Measurements from ENCODE around the gene COQ2.
A peak's percentile ranks its signal among the peaks of the same experiment; 100 is the strongest.
"Not testable (repeated sequence)": the region's sequence is repeated elsewhere in the genome, so short reads cannot be mapped to it uniquely, and the experiment has no call there.

COQ2 gene

DNA sequence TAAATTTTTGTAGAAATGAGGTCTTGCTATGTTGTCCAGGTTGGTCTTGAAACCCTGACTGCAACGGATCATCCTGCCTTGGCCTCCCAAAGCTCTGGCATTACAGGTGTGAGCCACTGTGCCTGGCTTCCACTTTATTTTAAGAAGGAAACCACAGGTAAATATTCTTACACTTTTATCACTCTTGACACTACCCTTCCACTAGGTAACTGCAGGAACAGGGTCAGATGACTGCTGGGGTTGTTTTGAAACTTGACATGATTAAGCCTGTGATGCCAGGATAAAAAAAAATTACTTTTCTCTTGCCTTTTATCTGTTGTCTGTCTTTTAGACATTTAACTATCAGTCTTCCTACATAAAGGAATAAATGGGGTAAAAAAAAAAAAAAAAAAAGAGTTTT, 43.5 kb downstream of the COQ2 start:
- no peak for DNase-seq

- no peak for DNase-seq
These were observed 44.2 kb downstream of the COQ2 start for GRCh38 chr4:83240379-83240875.

GRCh38 chr4:83238393-83239248, 46.0 kb downstream of the COQ2 start:
- no peak for DNase-seq

- DNase-seq = no peak
These were observed 47.0 kb downstream of the COQ2 start for GRCh38 chr4:83237591-83237990.

DNA sequence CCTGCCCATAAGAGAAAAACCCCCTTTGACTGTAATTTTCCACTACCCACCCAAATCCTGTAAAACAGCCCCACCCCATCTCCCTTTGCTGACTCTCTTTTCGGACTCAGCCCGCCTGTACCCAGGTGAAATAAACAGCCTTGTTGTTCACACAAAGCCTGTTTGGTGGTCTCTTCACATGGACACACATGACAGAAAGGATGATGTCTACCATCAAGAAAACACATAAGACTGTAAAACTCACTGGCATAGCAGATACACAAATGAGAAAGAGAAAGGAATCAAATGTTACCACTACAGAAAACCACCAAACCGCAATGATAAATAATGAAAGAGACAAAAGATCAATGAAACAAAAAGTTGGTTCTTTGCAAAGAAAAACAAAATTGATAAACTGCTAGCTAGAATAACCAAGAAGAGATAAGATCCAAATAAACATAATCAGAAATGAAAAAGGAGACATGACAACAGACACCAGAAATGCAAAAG, 48.9 kb downstream of the COQ2 start:
- not testable (repeated sequence) for DNase-seq

- DNase-seq = no peak
These were observed 49.5 kb downstream of the COQ2 start for GRCh38 chr4:83234902-83235644.

DNA sequence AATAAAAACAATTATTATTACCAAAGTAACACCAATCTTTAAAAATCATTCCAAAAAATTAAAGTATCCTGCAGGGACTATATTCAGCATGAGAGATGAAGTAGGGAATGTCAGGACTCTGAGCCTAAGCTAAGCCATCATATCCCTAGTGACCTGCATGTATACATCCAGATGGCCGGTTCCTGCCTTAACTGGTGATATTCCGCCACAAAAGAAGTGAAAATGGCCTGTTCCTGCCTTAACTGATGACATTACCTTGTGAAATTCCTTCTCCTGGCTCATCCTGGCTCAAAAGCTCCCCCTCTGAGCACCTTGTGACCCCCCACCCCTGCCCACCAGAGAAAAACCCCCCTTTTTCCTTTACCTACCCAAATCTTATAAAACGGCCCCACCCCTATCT, 50.2 kb downstream of the COQ2 start:
- DNase-seq = not testable (repeated sequence)

- DNase-seq = no peak
These were observed 52.5 kb downstream of the COQ2 start for GRCh38 chr4:83232082-83232481.

- no peak for DNase-seq
These were observed 53.0 kb downstream of the COQ2 start for GRCh38 chr4:83231620-83232076.

DNA sequence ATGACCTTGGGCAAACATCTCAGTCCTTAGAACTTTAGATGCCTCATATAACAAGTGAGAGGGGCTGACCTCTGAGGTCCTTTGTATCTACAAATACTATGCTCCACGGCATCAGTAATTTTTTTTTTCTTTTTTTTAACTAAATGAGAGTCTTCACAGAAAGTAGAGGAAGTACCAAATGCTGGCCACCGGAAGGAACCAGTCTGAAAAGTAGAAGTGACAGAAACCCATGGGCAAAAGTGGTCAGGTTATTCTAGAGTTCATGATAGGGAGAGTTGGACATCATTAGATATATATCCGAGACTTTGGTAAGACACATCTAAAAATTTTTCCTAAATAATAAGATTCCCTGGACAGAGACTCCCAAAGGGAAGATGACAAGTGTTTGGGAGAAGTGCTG, 53.7 kb downstream of the COQ2 start:
- DNase-seq = no peak

DNA sequence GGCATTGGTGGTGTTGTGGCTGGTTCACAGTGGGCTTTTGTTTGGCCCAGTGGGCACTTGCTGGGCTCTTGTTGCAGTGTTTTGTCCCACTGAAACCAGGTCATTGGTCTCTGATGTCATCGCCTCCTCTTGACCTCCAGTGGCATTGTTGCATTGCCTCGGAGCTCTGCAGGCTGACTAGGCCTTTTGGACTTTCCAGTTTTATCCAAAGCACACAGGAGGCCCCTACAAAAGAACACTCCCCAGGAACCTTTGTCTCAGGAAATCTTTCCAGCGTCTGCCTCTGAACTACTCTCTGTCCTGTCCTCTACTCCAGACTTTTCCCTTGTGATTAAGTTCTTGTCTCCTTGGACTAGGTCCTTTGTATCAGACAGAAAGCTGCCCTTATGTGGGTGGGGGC, 54.8 kb downstream of the COQ2 start:
- no peak for DNase-seq

DNA sequence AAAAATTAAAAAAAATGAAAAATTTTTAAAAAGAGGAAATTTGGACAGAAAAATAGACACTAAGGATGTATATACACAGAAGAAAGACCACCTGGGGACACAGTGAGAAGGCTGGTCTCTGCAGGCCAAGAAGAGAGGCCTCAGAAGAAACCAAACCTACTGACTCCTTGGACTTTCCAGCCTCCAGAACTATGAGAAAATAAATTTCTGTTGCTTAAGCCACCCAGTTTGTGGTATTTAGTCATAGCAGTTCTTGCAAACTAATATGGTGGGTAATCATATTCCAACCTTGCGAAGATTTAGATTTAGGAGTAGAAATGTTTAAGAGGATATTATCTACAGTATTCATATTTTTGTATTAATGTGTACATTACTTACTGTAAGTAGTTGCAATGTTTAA, 56.4 kb downstream of the COQ2 start:
- no peak for DNase-seq

GRCh38 chr4:83224502-83225197, 59.9 kb downstream of the COQ2 start:
- no peak for DNase-seq

DNA sequence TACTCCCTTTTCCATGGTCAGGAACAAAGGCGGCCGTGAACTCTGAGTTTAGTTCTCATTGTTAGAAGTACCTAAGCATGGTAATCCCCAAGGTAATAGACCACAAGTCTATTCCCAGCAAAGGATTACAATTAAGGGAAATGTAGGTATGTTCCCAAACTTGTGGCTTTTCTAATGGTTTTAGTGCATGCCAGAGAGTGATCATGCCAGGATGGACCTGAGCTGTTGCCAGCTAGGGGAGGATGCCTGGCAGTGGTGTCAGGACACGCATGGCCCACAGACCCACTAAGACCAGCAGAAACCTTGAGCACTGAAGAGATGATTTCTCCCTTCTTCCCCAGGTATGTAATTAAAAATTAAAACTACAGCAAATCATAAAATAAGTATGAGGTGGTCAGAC, 60.8 kb downstream of the COQ2 start:
- no peak for DNase-seq

GRCh38 chr4:83221897-83222441, 62.6 kb downstream of the COQ2 start:
- DNase-seq = no peak

- DNase-seq = peak; percentile 60
These were observed 65.0 kb downstream of the COQ2 start for GRCh38 chr4:83219344-83220331.

DNA sequence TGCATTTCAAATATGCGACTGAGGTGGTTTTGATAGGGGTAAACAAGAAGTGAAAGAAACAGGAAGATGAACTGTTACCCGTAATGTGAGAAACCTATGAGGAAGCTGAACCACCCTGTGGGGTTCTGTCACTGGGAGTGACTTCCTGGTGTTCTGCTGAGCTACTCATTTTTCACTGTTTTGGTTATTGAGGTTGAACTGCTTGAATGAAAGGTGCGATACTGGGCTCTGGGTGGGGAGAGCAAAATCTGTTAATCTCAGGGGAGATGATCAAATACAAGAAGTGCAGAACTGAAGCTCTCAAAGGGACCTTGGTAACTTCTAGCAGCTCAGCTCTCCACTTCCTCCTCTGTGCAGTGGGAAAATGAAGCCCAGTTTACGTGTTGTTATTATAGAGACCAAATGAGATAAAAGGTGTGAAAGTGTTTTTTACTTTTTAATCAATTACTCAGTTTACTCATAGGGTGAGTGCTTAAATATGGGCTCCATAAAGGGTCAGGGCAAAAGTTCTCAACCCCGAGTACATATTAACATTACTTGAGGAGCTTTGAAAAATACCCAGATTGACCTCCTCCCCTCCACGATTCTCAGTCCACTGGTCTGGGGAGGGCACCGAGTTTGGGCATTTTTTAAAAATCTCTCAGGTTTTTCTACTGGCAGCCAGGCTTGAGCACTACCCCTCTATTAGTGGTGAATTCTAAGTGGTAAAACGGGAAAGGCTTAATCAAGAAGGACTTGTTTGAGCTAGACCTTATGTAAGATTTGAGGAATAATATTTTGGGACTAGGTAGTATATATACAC, 66.7 kb downstream of the COQ2 start:
- DNase-seq = no peak

DNA sequence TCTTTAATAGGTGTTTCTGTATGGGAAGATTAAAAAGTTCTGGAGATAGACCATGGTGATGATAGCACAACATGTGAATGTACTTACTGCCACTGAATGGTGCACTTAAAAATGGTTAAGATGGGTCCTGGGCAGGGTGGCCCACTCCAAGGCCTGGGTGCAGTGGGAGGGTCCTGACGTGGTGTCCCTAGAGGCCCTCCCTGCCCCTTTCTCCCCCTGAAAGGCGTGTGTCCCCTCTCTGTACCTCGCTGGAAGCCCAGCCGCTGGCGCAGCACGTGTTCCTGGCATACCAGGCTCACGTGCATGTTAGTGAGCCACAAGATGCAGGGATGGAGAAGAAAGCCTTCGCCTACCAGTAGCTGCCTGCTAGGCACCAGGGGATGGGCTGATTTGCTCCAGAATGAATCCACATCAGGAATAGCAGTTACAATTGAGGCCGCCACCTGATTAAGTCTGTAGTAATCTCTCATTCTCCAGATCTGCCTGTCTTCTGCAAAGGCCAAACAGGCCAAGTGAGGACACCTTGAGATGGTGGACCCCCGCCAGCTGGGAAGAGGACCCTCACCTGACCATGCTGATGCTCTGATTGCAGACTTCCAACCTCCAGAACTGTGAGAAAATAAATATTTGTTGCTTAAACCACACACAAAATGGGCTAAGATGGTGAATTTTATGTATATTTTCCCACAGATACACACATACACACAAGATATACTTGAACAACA, 67.5 kb downstream of the COQ2 start:
- DNase-seq = no peak

DNA sequence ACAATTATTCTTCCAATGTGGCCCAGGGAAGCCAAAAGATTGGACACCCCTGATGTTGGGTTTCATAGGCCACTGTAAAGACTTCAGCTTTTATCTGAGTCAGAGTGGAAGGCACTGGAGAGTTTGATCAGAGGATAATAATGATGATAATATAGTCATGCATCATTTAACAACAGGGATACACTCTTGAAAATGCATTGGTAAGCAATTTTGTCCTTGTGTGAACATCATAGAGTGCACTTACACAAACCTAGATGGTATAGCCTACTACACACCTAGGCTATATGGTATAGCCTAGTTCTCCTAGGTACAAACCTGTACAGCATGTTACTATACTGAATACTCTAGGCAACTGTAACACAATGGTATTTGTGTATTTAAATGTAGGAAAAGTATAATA, 70.5 kb downstream of the COQ2 start:
- DNase-seq = no peak

Data from COR-L47 (cell line).